Breast epithelium (tissue), 3 donors: ENCODE measurements around the gene DBNDD1.
"Not testable (repeated sequence)": the region's sequence is repeated elsewhere in the genome, so short reads cannot be mapped to it uniquely, and the experiment has no call there.

Experiments used
- CTCF ChIP-seq, 3 donors: fragments of 450-650 bp; IDR thresholded peaks; one replicate each; pipeline ENCODE4 v1.5.1; 2016 to 2017; ENCODE audit warnings: antibody characterized with exemption in 3 of 3, mild to moderate bottlenecking in 3 of 3, moderate library complexity in 3 of 3
- POLR2A ChIP-seq: fragments of 450-650 bp; IDR thresholded peaks from one replicate; pipeline ENCODE4 v1.6.1; 2016; ENCODE audit warnings: antibody characterized with exemption, mild to moderate bottlenecking, moderate library complexity

GRCh38 chr16:89994721-89995474 is 24.4 kb downstream of the DBNDD1 start:
- TF ChIP-seq CTCF (IDR thresholded peaks at IDR 0.05); POLR2A: not testable (repeated sequence)
